Measurements from ENCODE around the gene IL17RC.

DNA sequence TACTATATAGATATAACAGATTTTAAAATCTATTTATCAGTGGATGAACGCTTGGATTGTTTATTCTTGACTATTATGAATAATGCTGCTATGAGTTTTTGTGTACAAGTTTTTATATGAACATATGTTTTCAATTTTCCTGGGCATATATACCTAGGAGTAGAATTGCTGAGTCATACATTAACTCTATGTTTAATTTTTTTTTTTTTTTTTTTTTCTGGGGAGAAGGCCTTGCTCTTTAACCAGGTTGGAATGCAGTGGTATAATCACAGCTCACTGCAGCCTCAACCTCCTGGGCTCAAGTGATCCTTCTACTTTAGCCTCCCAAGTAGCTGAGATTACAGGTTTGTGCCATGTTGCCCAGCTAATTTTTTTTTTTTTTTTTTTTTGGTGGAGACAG, 45.9 kb upstream of the IL17RC start:
- TF ChIP-seq, protein P1, sequence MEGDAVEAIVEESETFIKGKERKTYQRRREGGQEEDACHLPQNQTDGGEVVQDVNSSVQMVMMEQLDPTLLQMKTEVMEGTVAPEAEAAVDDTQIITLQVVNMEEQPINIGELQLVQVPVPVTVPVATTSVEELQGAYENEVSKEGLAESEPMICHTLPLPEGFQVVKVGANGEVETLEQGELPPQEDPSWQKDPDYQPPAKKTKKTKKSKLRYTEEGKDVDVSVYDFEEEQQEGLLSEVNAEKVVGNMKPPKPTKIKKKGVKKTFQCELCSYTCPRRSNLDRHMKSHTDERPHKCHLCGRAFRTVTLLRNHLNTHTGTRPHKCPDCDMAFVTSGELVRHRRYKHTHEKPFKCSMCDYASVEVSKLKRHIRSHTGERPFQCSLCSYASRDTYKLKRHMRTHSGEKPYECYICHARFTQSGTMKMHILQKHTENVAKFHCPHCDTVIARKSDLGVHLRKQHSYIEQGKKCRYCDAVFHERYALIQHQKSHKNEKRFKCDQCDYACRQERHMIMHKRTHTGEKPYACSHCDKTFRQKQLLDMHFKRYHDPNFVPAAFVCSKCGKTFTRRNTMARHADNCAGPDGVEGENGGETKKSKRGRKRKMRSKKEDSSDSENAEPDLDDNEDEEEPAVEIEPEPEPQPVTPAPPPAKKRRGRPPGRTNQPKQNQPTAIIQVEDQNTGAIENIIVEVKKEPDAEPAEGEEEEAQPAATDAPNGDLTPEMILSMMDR (IDR thresholded peaks at IDR 0.05) = no peak
- TF ChIP-seq POLR2A (IDR thresholded peaks at IDR 0.05) = no peak
- TF ChIP-seq EP300 (IDR thresholded peaks at IDR 0.05) = no peak
